ENCODE data around the gene PIP4P1. TPM values are rescaled to one million over a fixed set of nuclear protein-coding genes. Genes with fewer than 3 reads are reported as not detected.

Gene PIP4P1
- total and polyA plus RNA-seq, 2 of the 8 experiments (the other 6 are each of a cell fraction or from before 2014, with no cell fraction given), result 29.5 to 60.0 TPM

DNA sequence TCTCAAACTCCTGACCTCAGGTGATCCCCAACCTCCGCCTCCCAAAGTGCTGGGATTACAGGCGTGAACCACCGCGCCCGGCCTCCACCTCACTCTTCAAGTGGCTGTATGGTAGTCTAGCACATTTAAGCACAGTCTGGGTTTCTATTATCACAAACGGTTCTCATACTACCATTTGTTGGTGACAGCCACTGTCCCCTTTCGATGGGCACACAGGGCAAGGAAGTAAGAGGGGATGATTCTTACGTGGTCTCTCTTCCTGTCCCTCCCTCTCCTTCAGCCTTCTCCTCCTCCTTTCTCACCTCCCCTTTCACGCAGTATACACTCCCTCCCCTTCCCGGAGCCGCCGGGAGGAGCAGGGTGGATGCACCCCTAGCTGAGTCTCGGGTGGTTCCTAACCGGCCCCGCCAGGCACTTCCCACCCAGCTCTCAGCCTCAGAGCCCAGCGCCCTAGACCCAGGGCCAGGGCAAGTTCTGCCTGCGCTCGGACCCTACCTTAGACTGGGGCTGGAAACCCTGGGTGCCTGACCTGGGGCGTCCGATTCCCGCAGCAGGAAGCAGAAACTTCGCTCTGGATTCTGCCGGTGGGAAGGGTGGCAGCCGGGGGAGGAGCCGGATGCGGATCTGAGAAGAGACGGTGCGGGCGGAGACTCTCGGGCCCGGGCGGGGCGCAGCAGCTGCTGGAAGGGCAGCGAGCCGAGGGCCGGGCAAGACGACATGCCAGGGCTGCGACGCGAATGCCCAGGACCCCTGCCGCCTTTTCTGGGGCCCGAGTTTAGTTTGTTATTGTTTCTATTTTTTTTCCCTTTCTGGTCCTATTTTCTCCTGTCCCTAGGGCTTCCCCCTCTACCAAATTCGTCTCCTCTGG lies 48.1 kb downstream of the PIP4P1 start, which contains the start of gene TEP1:
TEP1 (minus strand) TSS at position 626 of the 868 bp plus-strand sequence. CDS start 5,062 bp downstream, outside the sequence.
- no peaks in the 10 kb centered on the region for H4K20me1 ChIP-seq (replicated peaks in 1 of 2; ENCODE audit: control insufficient read depth in 1 of 2, insufficient read depth in 2 of 2, low read length in 2 of 2)
- TF ChIP-seq FOSL1 (IDR thresholded peaks at IDR 0.05; ENCODE audit: insufficient read depth, low read depth, low read length) (no peak), PHF8 (conservative IDR thresholded peaks at IDR 0.05; ENCODE audit: low read depth, low read length) (peak; percentile 61; the same call in 1 of the 2 replicates), ASH2L (IDR thresholded peaks at IDR 0.05; ENCODE audit: low read length) (peak; percentile 90), POU5F1 (IDR thresholded peaks at IDR 0.05; ENCODE audit: low read depth, low read length) (no peak), SIX5 (IDR thresholded peaks at IDR 0.05; ENCODE audit: low read depth, low read length) (no peak), TBP (IDR thresholded peaks at IDR 0.05; ENCODE audit: low read depth, low read length) (peak; percentile 55), KDM4A (IDR thresholded peaks at IDR 0.05; ENCODE audit: low read depth, low read length, severe bottlenecking) (peak; percentile 98), RBBP5 (IDR thresholded peaks at IDR 0.05; ENCODE audit: borderline replicate concordance, low read depth, low read length) (peak; percentile 80; the same call in 1 of the 2 replicates), POLR2A (IDR thresholded peaks at IDR 0.05; ENCODE audit: control extremely low read depth in 1 of 2, low read depth in 2 of 2, low read length in 2 of 2) (peak in 1 of 2 experiments; percentile 57; a peak in 1 of 3 replicates), SAP30 (IDR thresholded peaks at IDR 0.05; ENCODE audit: insufficient read depth, insufficient replicate concordance, low read length) (peak; percentile 46), TAF1 (IDR thresholded peaks at IDR 0.05; ENCODE audit: low read depth, low read length) (0 out of 2 replicates have a peak, but pooled peaks have one; percentile 55)

More for the DNA sequence above, 48.1 kb downstream of the PIP4P1 start, which contains the start of gene TEP1:
- 2% methylated on average over 43 of the region's 43 CpGs; no CpG with 5 or more reads in 1 of the 2 experiments for WGBS, 2 experiments (ENCODE audit: extremely low coverage in 1 of 2, insufficient coverage in 1 of 2, insufficient read length in 1 of 2, insufficient replicate concordance in 2 of 2, low coverage in 1 of 2, low lambda C conversion rate in 2 of 2, missing lambda C conversion rate in 1 of 2)
- Histone ChIP-seq H3K56ac (replicated peaks; ENCODE audit: insufficient read length, low read depth, low read length) (peak within 1 kb of the TSS; percentile 60), H3K4me2 (ENCODE audit: insufficient read depth in 1 of 2, low read depth in 2 of 2, low read length in 2 of 2) (peak within 1 kb of the TSS; percentile 68 to 81), H3K79me2 (ENCODE audit: control insufficient read depth in 1 of 2, insufficient read depth in 2 of 2, low read length in 2 of 2) (no peaks in the 10 kb centered on the region; a peak in 1 of 4 replicates), H3K27me3 (replicated peaks in 1 of 4; ENCODE audit: control insufficient read depth in 3 of 4, extremely low read depth in 1 of 4, insufficient read depth in 3 of 4, low read length in 3 of 4) (no peaks in the 10 kb centered on the region), H4K8ac (ENCODE audit: extremely low read depth, insufficient read depth, low read length) (peak within 1 kb of the TSS; percentile 92; the same call in 1 of the 2 replicates), H3K18ac (ENCODE audit: extremely low read depth, low read length) (peak within 1 kb of the TSS; percentile 78), H3K79me1 (ENCODE audit: low read depth, low read length) (0 out of 2 replicates have a peak, but pooled peaks cover 3% of the 10 kb centered on the region), H4K91ac (replicated peaks; ENCODE audit: insufficient read length, low read length) (peak within 1 kb of the TSS; percentile 34), H3K4me3 (ENCODE audit: extremely low read depth in 1 of 4, insufficient read depth in 2 of 4, low read depth in 3 of 4, low read length in 4 of 4) (peak within 1 kb of the TSS; percentile 91 to 97 (median 92)), H4K5ac (ENCODE audit: insufficient read length, low read depth, low read length) (peak within 1 kb of the TSS; percentile 74), H3K9ac (replicated peaks in 1 of 4; ENCODE audit: extremely low read depth in 1 of 4, low read depth in 3 of 4, low read length in 3 of 4) (peak within 1 kb of the TSS; percentile 49 to 81 (median 60)), H3K23me2 (ENCODE audit: low read depth, low read length) (peaks cover 7% of the 10 kb centered on the region), H2BK15ac (ENCODE audit: low read length) (0 out of 2 replicates have a peak within 1 kb of the TSS, but pooled peaks have one; percentile 5), H3K14ac (ENCODE audit: insufficient read length) (no peak within 1 kb of the TSS), H3K4ac (replicated peaks; ENCODE audit: insufficient read length, low read depth, low read length) (no peak within 1 kb of the TSS), H2AFZ (ENCODE audit: low read length) (peak within 1 kb of the TSS; percentile 37), H2AK5ac (ENCODE audit: low read depth, low read length) (no peak within 1 kb of the TSS), H3K4me1 (replicated peaks in 1 of 4; ENCODE audit: control insufficient read depth in 3 of 4, insufficient read depth in 4 of 4, low read length in 3 of 4) (peaks cover 0 to 5% (median 3%) of the 10 kb centered on the region in 4 experiments; a peak in 3 of 7 replicates), H2BK20ac (ENCODE audit: low read length) (no peak within 1 kb of the TSS), H2BK5ac (ENCODE audit: low read depth, low read length) (no peak within 1 kb of the TSS), H3K36me3 (ENCODE audit: control insufficient read depth in 2 of 4, insufficient read depth in 4 of 4, low read length in 3 of 4) (no peaks in the 10 kb centered on the region; a peak in 1 of 8 replicates), H3K23ac (ENCODE audit: insufficient read length) (no peak within 1 kb of the TSS), H3K27ac (ENCODE audit: low read depth, low read length) (no peak within 1 kb of the TSS; the same call in 1 of the 2 replicates), H2BK120ac (replicated peaks; ENCODE audit: low read depth, low read length) (no peak within 1 kb of the TSS), H3K9me3 (ENCODE audit: insufficient read depth in 2 of 2, low read depth in 1 of 2, low read length in 1 of 2) (no peaks in the 10 kb centered on the region), H2BK12ac (ENCODE audit: low read depth, low read length) (peak within 1 kb of the TSS; percentile 92; the same call in 1 of the 2 replicates)
- FAIRE-seq (no peak), DNase-seq (ENCODE audit: low read depth in 1 of 2, low spot score in 2 of 2) (peak; percentile 31 to 83)
- ChIA-PET POLR2A (ENCODE audit: partially characterized antibody) (interaction anchor here (0.6 to 3.4 kb wide), 15 partner anchors 9 to 198 kb away, joined by 3 to 23 read pairs (median 3); partner anchors contain the start of genes APEX1, OSGEP and PARP2), CTCF (ENCODE audit: partially characterized antibody) (interaction anchor here (0.9 to 3.7 kb wide), 5 partner anchors 11 to 195 kb away, joined by 3 to 35 read pairs (median 9); partner anchors contain the start of genes APEX1 and OSGEP)
